Erythroblast (primary cell): ENCODE measurements around the gene MGAT3.

Experiments
- DNase-seq, 2 experiments: peaks; one replicate each; lab custom pipeline; 2025; lab: John Stamatoyannopoulos, UW
- GATA1 ChIP-seq: IDR thresholded peaks from 2 replicates; pipeline ENCODE4 v1.6.1; 2011; ENCODE audit warnings: low read depth, mild to moderate bottlenecking, control low read depth, low read length, moderate library complexity
- POLR2A ChIP-seq: IDR thresholded peaks from 2 replicates; pipeline ENCODE4 v1.6.1; 2011; ENCODE audit warnings: mild to moderate bottlenecking, low read length

MGAT3 gene

GRCh38 chr22:39449708-39450107 lies 7.1 kb upstream of the MGAT3 start:
- TF ChIP-seq POLR2A, result no peak
- no peak for TF ChIP-seq GATA1

GRCh38 chr22:39450258-39450955 lies 6.4 kb upstream of the MGAT3 start:
- no peak for DNase-seq
- TF ChIP-seq GATA1, result no peak
- TF ChIP-seq POLR2A, result no peak

More at GRCh38 chr22:39449708-39450107, 7.1 kb upstream of the MGAT3 start:
- DNase-seq, result no peak

- TF ChIP-seq POLR2A (peak; percentile 67), GATA1 (peak; percentile 59)
- DNase-seq, result peak; percentile 83 to 94
These were observed 4.1 kb upstream of the MGAT3 start for GRCh38 chr22:39452740-39453040.

- no peak for TF ChIP-seq POLR2A
- TF ChIP-seq GATA1, result no peak
- no peak for DNase-seq
These were observed 2.9 kb upstream of the MGAT3 start for GRCh38 chr22:39453765-39454378.

GRCh38 chr22:39454385-39454871 lies 2.4 kb upstream of the MGAT3 start:
- TF ChIP-seq GATA1 (no peak), POLR2A (peak; percentile 98)
- DNase-seq, result peak; percentile 94 to 95

- peak in 1 of 2 experiments; percentile 64 for DNase-seq
- TF ChIP-seq POLR2A (no peak), GATA1 (no peak)
These were observed 365 bp downstream of the MGAT3 start for GRCh38 chr22:39457198-39457555.

GRCh38 chr22:39457556-39458443 lies 988 bp downstream of the MGAT3 start:
- no peak for TF ChIP-seq GATA1
- no peak for TF ChIP-seq POLR2A
- peak; percentile 55 to 63 for DNase-seq

GRCh38 chr22:39458444-39459083 lies 1.8 kb downstream of the MGAT3 start:
- no peak for TF ChIP-seq POLR2A
- no peak for TF ChIP-seq GATA1
- no peak for DNase-seq

- no peak for DNase-seq
- no peak for TF ChIP-seq POLR2A
- no peak for TF ChIP-seq GATA1
These were observed 2.9 kb downstream of the MGAT3 start for GRCh38 chr22:39459681-39460080.

- no peak for TF ChIP-seq GATA1
- DNase-seq, result peak; percentile 50 to 51
These were observed 5.8 kb downstream of the MGAT3 start for GRCh38 chr22:39462443-39463221.

- TF ChIP-seq POLR2A (no peak), GATA1 (no peak)
- DNase-seq, result no peak
These were observed 6.5 kb downstream of the MGAT3 start for GRCh38 chr22:39463277-39463676.

- no peak for DNase-seq
- TF ChIP-seq POLR2A (no peak), GATA1 (no peak)
These were observed 7.1 kb downstream of the MGAT3 start for GRCh38 chr22:39463931-39464390.
